Fibroblast of pulmonary artery (primary cell): Measurements from ENCODE around the gene RALB.
A peak's percentile ranks its signal among the peaks of the same experiment; 100 is the strongest.
"Not testable (repeated sequence)": the region's sequence is repeated elsewhere in the genome, so short reads cannot be mapped to it uniquely, and the experiment has no call there.

ENCODE experiments used
- DNase-seq: peaks from one replicate; pipeline ENCODE4 v3.0.0-alpha.2; 2010; ENCODE audit warnings: low read depth
- H3K4me3 ChIP-seq: replicated peaks from 2 replicates; pipeline ENCODE4 v1.5.1; 2011; ENCODE audit warnings: low read depth, mild to moderate bottlenecking, control low read depth, low read length, moderate library complexity
- CTCF ChIP-seq: IDR thresholded peaks from 2 replicates; pipeline ENCODE4 v1.5.1; 2011; ENCODE audit warnings: mild to moderate bottlenecking, control low read depth, low read length, inconsistent platforms; ENCODE audit errors: missing control alignments

Gene RALB

GRCh38 chr2:120308038-120308910, 55.6 kb downstream of the RALB start:
- DNase-seq: no peak
- TF ChIP-seq CTCF: no peak
- no peak overlapping the region for H3K4me3 ChIP-seq

- no peak overlapping the region for H3K4me3 ChIP-seq
- TF ChIP-seq CTCF: no peak
- no peak for DNase-seq
Measured at GRCh38 chr2:120310136-120310535, 57.5 kb downstream of the RALB start.

- not testable (repeated sequence) for H3K4me3 ChIP-seq, DNase-seq
Measured at GRCh38 chr2:120310841-120311240, 58.2 kb downstream of the RALB start.

GRCh38 chr2:120312076-120312475, 59.4 kb downstream of the RALB start:
- no peak for DNase-seq
- no peak for TF ChIP-seq CTCF
- no peak overlapping the region for H3K4me3 ChIP-seq

- peak overlapping the region; percentile 56 for H3K4me3 ChIP-seq
- peak; percentile 92 for TF ChIP-seq CTCF
- peak; percentile 85 for DNase-seq
Measured at GRCh38 chr2:120312860-120313694, 60.4 kb downstream of the RALB start.

- TF ChIP-seq CTCF: no peak
- DNase-seq: no peak
- H3K4me3 ChIP-seq: peak overlapping the region; percentile 56
Measured at GRCh38 chr2:120313695-120314615, 61.3 kb downstream of the RALB start.
